ENCODE measurements around the gene AR.

DNA sequence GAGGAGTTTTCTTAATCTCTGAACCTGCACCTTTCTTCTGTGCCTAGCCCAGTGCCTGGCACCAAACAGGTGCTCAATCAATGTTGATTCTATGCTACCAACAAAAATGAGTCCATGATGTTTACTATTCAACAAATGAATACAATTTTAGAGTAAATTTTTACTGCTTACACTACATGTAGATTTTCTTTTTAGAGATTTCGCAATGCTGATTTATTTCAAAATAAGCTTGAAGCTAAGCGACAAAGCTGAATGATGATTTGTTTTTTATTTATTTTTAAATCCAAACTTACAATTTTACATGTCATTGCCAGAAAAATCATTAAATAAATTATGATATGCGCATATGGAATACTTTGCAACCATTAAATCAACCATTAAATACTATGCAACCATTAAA lies 55.7 kb downstream of the AR start:
- no peak for TF ChIP-seq CTCF (IDR thresholded peaks at IDR 0.05)
- no peak for TF ChIP-seq POLR2A (IDR thresholded peaks at IDR 0.05)
